ENCODE measurements around the gene YBEY. TPM values are rescaled to one million over a fixed set of nuclear protein-coding genes. Genes with fewer than 3 reads are reported as not detected.

Gene YBEY
- total and polyA plus RNA-seq, 8 donors: 4.4 to 15.3 (median 6.8) TPM

- ATAC-seq: no peak
- 97% methylated on average over 10 of the region's 10 CpGs for WGBS, 2 donors
- no peak overlapping the region for H3K27ac ChIP-seq
- H3K9me3 ChIP-seq: no peaks in the 10 kb centered on the region
- no peaks in the 10 kb centered on the region for H3K4me1 ChIP-seq
- H3K27me3 ChIP-seq: no peaks in the 10 kb centered on the region
- H3K4me3 ChIP-seq: no peak overlapping the region
- intact Hi-C loops (cut with DNase I): no loop called here
- TF ChIP-seq, protein P1, sequence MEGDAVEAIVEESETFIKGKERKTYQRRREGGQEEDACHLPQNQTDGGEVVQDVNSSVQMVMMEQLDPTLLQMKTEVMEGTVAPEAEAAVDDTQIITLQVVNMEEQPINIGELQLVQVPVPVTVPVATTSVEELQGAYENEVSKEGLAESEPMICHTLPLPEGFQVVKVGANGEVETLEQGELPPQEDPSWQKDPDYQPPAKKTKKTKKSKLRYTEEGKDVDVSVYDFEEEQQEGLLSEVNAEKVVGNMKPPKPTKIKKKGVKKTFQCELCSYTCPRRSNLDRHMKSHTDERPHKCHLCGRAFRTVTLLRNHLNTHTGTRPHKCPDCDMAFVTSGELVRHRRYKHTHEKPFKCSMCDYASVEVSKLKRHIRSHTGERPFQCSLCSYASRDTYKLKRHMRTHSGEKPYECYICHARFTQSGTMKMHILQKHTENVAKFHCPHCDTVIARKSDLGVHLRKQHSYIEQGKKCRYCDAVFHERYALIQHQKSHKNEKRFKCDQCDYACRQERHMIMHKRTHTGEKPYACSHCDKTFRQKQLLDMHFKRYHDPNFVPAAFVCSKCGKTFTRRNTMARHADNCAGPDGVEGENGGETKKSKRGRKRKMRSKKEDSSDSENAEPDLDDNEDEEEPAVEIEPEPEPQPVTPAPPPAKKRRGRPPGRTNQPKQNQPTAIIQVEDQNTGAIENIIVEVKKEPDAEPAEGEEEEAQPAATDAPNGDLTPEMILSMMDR (IDR thresholded peaks at IDR 0.05): no peak
- FAIRE-seq: no peak
- DNase-seq: no peak
- peaks cover 0 to 93% (median 47%) of the 10 kb centered on the region in 3 donors for H3K36me3 ChIP-seq
Measured at GRCh38 chr21:46269466-46269865, 16.7 kb upstream of the YBEY start.

DNA sequence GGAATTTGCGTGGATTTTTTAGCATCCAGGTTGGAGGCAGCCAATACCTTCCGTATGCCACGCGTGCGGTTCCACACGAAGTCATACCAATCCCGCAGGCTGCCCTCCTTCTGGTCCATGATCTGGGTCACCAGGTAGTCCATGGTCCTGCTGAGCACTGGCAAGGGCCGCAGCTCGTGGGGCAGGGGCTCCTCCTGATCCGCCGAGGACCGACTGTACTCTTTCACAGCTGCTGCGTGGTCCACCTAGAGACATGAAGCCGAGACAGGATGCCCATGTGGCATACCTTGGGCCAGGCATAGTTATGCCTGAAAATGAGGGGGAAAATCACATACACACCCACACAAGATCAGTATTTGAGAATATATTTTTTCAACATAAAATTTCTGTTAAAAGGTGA is 12.8 kb upstream of the YBEY start:
- Histone ChIP-seq H3K4me1 (no peaks in the 10 kb centered on the region), H3K36me3 (peaks cover 0 to 88% (median 40%) of the 10 kb centered on the region in 3 donors), H3K27me3 (no peaks in the 10 kb centered on the region), H3K27ac (no peak overlapping the region), H3K4me3 (no peak overlapping the region), H3K9me3 (no peaks in the 10 kb centered on the region)
- no peak for DNase-seq
- no peak for ATAC-seq
- no peak for FAIRE-seq
- intact Hi-C loops (cut with DNase I): no loop called here
- WGBS, 2 donors: 95% methylated on average over 14 of the region's 14 CpGs
- TF ChIP-seq, protein P1 (IDR thresholded peaks at IDR 0.05): no peak

DNA sequence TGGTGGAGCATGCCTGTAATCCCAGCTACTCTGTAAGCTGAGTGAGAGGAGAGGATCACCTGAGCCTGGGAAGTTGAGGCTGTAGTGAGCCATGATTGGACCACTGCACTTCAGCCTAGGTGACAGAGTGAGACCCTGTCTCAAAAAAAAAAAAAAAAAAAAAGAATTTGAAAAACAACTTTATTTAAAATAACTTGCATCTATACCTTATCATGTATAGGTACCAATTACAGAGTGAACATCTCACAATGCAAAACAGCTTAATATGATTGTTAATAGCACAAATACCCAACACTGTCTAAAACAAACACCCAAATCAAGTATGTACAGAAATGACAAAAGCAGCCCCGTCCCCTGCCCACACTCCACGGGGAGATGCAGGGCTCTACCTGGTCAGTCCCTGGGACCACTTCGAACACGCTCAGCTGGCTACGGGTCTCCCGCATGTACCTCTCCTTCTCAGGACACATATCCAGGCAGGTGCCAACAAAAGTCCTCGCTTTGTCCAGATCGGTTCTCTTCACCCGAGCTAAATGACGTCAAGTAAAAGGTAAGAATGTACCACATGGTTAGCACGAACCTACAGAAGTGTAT is 11.2 kb upstream of the YBEY start:
- 94 to 96% methylated on average over 11 of the region's 11 CpGs for WGBS, 2 donors
- H3K36me3 ChIP-seq: peaks cover 0 to 84% (median 40%) of the 10 kb centered on the region in 3 donors
- H3K9me3 ChIP-seq: no peaks in the 10 kb centered on the region
- H3K27me3 ChIP-seq: no peaks in the 10 kb centered on the region
- FAIRE-seq (no peak), ATAC-seq (no peak), DNase-seq (no peak)
- TF ChIP-seq, protein P1 (IDR thresholded peaks at IDR 0.05): no peak
- H3K4me3 ChIP-seq: no peak overlapping the region
- intact Hi-C loops (cut with DNase I): no loop called here
- no peak overlapping the region for H3K27ac ChIP-seq
- no peaks in the 10 kb centered on the region for H3K4me1 ChIP-seq

DNA sequence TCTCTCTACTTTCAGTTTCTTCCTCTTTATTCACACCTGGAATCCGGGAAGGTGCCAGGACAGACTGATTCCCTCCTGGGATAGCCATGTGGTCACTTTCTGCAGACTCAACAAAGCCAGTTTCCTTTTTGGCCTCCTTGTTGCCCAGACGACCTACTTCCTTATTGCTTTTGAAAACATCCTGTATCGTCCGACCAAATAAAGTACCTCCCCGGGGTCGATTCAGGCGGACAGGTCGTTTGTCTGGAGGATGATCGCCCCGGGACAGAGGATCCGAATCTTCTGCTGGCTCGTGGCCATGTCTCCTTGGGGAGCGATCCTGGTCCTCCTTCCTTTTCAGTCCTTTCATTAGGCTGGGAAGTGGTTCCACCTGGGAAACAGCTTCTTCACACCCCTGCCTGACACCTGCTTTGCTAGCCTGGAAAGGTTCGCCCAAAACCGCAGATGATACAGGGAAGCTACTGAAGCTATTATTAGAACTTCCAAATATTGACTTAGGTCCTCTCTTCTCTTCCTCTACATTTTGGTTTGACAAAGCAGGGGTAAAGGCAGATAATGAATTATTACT is 2.0 kb upstream of the YBEY start:
- H3K27ac ChIP-seq: no peak overlapping the region
- peaks cover 0 to 15% (median 14%) of the 10 kb centered on the region in 3 donors for H3K36me3 ChIP-seq
- H3K4me1 ChIP-seq: peaks cover 13 to 47% (median 14%) of the 10 kb centered on the region in 3 donors
- no peak for FAIRE-seq
- intact Hi-C loops (cut with DNase I): no loop called here
- no peak for ATAC-seq
- WGBS, 2 donors: 76 to 81% methylated on average over 15 of the region's 15 CpGs
- H3K4me3 ChIP-seq: peak overlapping the region in 1 of 4 donors; percentile 96
- TF ChIP-seq, protein P1 (IDR thresholded peaks at IDR 0.05): no peak
- no peak for DNase-seq
- H3K9me3 ChIP-seq: no peaks in the 10 kb centered on the region
- no peaks in the 10 kb centered on the region for H3K27me3 ChIP-seq

- Histone ChIP-seq H3K4me3 (peak overlapping the region in 2 of 4 donors; percentile 93 to 96), H3K36me3 (peaks cover 0 to 10% (median 8%) of the 10 kb centered on the region in 3 donors), H3K9me3 (no peaks in the 10 kb centered on the region), H3K27ac (no peak overlapping the region), H3K4me1 (peaks cover 13 to 47% (median 14%) of the 10 kb centered on the region in 3 donors), H3K27me3 (no peaks in the 10 kb centered on the region)
- intact Hi-C loops (cut with DNase I): no loop called here
- 51 to 59% methylated on average over 1 of the region's 1 CpG for WGBS, 2 donors
- TF ChIP-seq, protein P1 (IDR thresholded peaks at IDR 0.05): no peak
- FAIRE-seq (no peak), ATAC-seq (no peak), DNase-seq (no peak)
Measured at GRCh38 chr21:46284733-46285132, 1.4 kb upstream of the YBEY start.
